Measurements from ENCODE around the gene AFG3L2.

AFG3L2 gene

DNA sequence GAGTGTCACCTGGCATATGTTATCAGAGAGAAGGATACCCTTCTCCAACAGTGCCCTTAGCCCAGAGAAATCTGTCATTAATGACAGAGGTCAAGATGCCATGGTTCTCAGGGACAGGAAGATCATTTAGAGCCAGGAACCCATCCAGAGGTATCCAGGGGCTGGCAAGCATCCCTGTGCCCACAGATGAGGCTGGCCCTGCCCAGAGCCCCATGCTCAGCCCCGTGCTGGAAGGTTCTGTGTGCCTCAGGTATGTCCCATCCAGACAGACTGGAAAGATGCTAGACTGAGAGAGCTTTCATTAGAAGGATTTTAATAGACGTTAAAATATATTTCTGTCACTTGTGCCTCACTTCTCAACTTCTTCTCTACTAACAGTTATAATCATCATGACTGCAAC lies 77.2 kb downstream of the AFG3L2 start:
- no peak for DNase-seq

DNA sequence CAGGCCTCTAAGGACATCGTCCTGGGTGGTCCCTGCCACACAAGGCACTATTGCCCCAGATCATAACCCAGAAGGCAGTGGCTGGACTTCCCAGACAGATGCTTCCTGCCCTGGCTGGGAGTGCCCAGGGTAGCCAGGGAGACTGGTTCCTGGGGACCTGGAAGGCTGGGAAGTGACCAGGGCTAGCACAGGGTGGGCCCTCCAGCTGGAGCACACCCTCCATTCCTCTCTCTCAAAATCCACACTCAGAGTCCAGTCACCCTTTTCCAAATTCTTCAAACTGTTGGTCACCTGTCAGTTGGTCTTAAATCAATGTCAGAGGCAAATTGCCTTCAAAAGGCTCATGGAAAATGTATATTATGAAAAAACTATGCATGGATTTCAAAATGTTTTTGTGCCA lies 80.6 kb downstream of the AFG3L2 start:
- no peak for DNase-seq

DNA sequence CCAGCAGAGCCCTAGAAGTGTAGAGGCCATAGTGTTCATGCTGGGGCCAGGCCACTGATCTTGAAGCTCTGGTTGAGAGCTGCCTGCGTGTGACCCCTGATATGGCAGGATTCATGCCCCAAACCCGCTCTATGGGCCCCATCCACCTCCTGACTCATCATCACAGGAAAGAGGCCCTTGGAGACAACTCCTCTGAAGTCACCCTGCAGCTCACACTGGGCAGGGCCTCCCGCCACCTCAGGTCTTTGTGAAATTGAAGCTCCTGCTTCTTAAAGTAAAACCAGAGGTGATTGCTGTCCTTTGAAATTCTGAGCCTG lies 81.0 kb downstream of the AFG3L2 start:
- DNase-seq, result no peak

DNA sequence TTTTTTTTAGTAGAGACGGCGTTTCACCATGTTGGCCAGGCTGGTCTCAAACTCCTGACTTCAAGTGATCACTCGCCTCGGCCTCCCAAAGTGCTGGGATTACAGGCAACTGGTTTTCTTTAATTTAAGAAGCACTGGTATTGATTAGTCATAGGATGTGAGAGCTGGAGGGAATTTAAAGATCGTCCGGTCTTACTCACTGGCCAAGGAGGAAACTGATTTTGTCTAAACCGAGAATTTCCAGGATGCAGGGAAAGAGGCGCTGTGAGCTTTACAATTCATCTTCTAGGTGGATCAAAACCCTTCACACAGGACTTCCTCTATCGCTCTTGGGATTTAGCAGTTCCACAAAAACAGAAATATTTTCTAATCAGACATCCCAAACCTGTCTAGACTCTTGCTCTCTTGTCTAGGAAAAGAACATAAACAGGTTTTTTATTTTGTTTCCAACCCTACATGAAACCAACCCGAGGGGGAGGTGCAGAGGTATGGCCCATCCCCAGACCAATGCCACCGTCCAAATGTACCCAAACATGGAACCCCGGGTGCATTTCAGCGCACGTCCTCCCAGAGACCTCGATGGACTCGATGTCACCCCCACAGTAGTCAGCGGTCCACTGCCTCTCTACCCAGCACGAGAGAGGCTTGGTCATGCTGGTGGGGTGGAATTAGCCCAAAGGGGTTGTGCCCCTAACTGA lies 81.5 kb downstream of the AFG3L2 start:
- DNase-seq, result no peak

DNA sequence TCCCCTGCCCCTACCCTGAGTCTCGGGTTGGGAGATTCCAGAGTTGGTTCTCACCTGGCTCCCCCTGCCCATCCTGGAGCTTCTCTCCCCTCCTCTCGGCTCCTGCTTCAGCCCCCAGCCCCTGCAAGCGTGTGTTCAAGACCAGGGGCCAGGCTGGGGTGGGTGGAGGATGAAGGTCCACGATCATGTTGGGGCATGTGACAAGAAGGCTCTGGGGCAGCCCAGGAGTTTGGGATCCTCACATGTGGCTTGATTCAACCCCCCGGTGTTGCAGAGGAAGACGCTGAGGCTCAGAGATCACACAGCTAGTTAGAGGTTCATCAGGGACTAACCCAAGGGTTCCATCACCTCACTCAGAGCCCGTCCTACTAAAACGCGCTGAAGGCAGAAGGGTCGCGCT lies 83.2 kb downstream of the AFG3L2 start:
- no peak for DNase-seq

DNA sequence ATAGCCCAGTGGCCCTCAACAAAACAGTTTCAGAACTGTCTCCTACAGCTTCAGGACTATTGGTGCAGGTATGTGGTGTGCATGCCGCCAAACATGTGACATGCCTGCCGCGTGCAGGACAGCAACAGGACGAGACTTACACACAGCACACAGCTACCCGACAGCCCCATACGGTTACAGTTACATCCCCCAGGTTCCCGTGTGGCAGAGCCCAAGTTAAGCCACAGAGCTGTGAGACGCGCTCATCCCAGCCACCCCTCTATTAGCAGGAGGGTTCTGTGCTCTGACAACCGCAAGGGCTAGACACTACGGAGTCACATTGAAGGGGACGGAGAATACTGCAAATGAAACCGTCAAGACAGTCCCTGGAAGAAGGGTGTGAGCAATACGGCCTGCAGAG lies 85.3 kb downstream of the AFG3L2 start:
- DNase-seq, result no peak

DNA sequence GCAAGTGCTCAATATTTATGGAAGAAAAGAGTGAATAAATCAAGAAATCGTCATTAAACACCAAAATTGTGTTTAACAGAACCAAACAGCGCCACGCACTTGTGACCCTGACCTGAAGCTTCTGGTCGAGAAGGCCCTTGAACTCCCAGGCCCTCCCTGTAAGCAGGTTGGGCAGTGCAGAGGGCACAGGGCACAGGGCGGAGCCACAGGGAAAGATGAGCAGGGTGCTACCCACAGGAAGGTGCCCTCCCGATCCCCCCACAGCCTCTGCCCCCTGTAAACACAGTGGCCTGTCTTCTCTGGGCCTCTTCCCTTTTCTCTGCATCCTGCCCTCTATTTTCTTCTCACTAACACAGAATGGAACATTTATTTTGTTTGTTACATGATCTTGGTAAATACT lies 85.9 kb downstream of the AFG3L2 start:
- DNase-seq, result no peak

DNA sequence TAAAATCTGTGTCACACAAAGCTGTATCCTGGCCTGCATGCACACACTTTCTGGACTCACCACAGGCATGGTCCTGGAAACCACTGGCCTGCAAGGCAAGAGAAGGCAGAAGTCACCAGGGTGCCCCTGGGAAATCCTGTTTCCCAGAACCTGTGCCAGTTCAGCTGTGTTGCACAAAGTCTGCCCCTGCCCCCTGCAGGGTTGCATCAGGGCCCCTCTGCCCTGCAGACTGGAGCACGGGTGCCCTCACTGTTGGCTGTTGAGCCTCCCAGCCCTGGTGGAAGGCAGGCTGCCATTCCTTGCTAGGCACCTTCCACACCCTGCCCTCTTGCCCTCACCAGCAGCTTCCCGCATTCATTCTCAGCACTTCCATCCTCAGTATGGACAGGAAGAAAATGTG lies 86.9 kb downstream of the AFG3L2 start:
- DNase-seq, result no peak

DNA sequence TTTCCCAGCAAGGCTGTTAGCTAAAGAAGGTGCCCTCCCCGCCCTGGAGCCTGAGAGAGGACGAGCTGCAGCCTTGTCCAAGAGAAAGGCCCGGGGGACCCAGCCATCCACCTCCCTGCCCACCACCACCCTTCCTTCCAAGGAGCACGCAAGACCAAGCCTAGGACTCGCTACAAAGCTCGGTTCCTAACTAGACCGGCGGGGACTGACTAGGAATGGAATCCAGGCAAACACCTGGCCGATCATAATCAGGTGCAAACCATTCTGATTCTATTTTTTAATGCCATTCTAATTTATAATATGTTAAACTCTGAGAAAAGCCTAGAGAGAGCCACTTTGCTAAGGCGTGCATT lies 88.6 kb downstream of the AFG3L2 start:
- no peak for DNase-seq

DNA sequence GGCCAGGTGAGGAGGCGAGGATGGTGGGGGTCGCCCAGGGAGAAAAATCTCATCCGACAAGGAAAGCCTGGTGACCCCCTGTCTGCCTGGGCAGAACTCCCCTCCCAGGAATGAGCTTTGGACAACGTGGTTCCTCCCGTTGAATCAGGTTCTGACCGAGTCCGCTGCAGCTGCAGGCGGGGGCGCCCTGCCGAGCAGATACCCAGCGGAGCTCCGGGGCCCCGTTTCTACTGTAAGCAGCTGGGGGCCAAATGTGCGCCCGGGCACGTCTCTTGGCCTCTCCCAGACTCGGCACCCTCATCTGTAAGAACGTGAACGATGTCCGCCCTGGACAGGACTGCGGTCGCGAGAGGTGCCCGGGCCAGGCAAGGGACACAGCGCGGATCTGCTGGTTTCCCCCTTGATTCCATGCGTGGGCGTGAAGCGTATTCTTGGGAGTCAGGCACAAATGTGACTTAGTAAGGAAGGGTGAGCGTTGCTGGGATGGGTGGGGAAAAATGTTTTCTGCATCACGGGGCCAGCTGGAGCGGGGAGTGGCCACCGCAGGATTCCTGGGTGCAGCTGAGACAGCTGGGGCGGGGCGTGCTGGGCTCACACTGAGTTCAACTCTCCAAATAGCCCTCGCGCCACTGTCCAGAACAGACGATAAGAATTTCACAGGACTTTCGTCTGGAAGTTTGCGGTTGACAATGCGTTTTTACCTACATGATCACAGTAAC lies 89.2 kb downstream of the AFG3L2 start:
- peak; percentile 87 for DNase-seq

DNA sequence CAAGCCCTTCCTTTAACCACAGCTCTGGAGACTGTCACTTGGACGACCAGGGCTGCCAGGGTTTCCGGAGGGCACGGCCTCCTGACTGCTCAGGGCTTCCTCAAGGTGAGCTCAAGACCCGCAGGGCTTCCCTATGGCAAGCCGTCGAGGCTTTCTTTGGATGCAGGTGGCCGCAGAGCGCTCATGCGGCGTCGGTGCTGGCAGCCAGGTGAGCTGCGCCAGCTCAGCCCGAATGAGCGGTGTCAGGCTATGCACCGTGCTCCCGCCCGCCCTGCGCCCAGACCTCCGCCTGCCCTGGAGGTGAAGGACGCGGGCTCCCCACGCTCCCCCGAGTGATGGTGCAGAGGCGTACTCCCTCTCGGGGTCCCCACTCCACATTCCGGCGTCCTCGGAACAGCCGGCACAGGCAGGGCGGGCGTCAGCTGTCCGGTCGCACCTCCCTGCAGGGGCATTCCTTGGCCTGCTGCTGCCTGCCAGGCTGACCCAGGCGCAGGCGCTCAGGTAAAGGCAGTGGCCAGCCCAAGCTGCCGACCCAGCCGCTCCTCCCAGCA lies 89.8 kb downstream of the AFG3L2 start:
- DNase-seq, result no peak

DNA sequence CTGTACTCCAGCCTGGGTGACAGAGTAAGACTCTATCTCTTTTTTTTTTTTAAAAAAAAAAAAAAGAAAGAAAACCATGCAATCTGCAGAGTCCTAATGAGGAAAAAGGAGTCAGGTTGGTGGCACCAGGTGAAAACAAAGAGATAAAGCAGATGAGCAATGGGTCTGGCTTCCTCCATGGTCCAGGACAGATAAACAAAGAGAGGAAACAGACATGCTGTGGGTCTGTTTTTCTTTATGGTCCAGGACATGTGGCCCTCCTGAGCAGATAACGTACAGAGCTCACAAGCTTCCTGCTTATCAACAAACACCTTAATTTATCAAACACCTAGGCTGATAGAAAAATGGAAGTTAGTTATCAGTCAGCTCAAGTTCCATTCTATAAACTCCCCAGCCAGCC lies 93.4 kb downstream of the AFG3L2 start:
- DNase-seq, result no peak

DNA sequence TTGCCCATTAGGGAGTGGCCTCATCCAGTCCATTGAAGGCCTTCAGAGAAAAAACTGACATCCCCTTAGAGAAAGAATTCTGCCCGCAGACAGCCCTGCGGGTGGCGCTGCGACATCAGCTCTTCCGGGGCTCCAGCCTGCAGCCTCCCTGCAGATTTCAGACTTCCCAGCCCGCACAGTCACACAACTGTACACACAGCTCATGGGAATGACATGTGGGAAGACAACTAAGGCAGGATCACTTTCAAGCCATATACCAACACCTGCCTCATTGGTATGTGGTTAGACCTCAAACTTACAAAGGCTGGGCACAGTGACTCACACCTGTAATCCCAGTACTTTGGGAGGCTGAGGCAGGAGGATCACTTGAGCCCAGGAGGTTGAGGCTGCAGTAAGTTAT lies 93.8 kb downstream of the AFG3L2 start:
- DNase-seq, result no peak

DNA sequence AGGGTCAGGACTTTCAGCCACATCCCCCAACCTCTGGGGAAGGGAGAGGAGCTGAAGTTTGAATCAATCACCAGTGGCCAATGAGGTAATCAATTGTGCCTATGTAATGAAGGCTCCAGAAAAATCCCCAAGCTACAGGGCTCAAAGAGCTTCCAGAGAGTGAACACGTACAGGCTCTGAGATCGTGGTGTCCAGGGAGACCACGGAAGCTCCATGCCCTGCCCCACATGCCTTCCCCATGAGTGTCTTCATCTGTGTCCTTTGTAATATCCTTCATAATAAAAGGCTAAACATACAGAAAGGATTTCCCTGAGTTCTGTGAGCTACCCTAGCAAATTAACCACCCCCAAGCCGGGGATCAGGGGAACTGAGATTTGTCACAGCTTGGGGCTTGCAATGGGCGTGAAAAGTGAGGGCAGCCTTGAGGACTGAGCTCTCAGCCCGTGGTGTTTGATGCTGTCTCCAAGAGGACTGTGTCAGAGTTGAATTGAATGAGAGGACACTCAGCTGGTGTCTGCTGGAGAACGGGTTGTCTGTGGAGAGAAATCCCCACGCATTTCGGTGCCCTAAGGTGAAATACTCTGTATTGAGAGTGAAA lies 94.5 kb downstream of the AFG3L2 start:
- DNase-seq, result no peak

DNA sequence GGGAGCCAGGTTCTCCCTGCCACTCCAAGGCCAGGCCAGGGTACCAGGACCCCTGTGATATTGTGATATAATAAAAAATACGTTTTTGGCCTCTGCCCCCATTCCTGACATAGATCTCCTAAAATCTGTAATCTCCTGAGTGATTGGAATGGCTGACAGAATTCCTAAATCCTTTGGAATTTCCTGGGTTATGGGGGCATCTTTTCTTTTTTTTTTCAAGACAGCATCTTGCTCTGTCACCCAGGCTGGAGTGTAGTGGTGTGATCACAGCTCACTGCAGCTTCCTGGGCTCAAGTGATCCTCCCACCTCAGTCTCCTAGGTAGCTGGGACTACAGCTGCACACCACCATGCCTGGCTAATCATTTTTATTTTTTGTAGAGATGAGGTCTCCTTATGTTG lies 95.2 kb downstream of the AFG3L2 start:
- DNase-seq, result no peak

DNA sequence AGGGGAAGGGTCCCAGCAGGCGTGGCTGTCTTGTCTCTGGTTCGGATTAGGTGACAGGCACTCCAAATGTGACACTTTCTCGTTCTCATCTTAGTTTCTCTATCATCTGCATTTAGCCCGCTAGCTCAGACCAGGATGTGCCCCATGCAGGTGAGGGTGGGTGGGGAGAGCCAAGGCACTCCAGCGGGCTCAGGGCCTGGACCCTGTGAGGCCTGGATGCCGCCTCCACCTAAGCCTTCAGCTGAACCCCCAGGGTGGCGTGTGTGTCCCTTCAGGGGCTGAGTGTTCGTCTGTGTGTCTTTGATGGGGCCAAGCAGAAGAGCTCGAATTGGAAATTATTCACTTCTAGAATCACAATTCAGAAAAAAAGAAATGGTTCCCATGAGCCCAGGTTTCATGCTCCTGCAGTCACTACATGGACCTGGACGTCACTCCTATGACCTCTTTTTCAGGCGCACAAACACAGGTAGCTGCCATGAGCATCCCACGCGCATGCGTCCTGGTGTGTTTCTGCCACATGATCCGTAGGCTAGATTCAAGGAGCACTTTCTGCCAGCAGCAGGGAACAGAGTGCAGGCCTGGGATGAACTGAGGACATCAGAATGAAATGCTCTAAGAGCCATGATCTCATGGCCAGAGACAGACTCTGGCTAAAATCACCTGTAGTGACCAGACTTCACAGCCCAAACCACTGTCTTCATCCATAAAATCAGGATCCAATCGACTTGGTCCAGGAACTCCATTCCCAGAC lies 97.1 kb downstream of the AFG3L2 start:
- no peak for DNase-seq

All from right hindlimb (tissue), 1 donor.